Gastrocnemius medialis (tissue), 4 donors: ENCODE results near the gene NHLRC2.

ENCODE experiments used
- CTCF ChIP-seq, 5 experiments: fragments of 450-650 bp in 3 of 5; fragments of 200-600 bp in 2 of 5; sonication (generic) in 2 of 5; IDR thresholded peaks in 4 of 5; conservative IDR thresholded peaks in 1 of 5; 1 replicate in 4 of 5; 2 replicates in 1 of 5; pipeline ENCODE4 v1.5.1; 2016 to 2019; ENCODE audit warnings: antibody characterized with exemption in 5 of 5, mild to moderate bottlenecking in 3 of 5, moderate library complexity in 3 of 5
- POLR2A ChIP-seq, 2 donors: fragments of 450-650 bp; IDR thresholded peaks; one replicate each; pipeline ENCODE4 v1.6.1; 2017; ENCODE audit warnings: antibody characterized with exemption in 2 of 2, mild to moderate bottlenecking in 2 of 2, moderate library complexity in 2 of 2

- no peak for TF ChIP-seq POLR2A (IDR thresholded peaks at IDR 0.05)
- TF ChIP-seq CTCF (IDR thresholded peaks at IDR 0.05 in 4 of 5, conservative IDR thresholded peaks at IDR 0.05 in 1 of 5): no peak
Measured at GRCh38 chr10:113920114-113920513, 65.7 kb downstream of the NHLRC2 start.
